Measurements from ENCODE around the gene SPEG.

The SPEG gene

DNA sequence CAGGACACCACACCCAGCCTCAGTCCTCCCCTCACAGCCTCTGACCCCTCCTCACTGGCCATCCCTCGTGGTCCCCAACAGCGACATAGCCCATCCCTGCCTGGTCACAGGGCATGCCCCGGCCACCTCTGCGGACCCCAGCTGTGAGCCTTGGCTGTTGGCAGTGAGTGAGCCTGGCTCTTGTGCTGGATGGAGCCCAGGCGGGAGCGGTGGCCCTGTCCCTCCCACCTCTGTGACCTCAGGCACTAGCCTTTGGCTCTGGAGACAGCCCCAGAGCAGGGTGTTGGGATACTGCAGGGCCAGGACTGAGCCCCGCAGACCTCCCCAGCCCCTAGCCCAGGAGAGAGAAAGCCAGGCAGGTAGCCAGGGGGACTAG is 8.6 kb upstream of the SPEG start:
- TF ChIP-seq, protein P1, sequence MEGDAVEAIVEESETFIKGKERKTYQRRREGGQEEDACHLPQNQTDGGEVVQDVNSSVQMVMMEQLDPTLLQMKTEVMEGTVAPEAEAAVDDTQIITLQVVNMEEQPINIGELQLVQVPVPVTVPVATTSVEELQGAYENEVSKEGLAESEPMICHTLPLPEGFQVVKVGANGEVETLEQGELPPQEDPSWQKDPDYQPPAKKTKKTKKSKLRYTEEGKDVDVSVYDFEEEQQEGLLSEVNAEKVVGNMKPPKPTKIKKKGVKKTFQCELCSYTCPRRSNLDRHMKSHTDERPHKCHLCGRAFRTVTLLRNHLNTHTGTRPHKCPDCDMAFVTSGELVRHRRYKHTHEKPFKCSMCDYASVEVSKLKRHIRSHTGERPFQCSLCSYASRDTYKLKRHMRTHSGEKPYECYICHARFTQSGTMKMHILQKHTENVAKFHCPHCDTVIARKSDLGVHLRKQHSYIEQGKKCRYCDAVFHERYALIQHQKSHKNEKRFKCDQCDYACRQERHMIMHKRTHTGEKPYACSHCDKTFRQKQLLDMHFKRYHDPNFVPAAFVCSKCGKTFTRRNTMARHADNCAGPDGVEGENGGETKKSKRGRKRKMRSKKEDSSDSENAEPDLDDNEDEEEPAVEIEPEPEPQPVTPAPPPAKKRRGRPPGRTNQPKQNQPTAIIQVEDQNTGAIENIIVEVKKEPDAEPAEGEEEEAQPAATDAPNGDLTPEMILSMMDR (IDR thresholded peaks at IDR 0.05; ENCODE audit: extremely low read depth, missing control alignments), result no peak
- DNase-seq (ENCODE audit: low spot score), result no peak

DNA sequence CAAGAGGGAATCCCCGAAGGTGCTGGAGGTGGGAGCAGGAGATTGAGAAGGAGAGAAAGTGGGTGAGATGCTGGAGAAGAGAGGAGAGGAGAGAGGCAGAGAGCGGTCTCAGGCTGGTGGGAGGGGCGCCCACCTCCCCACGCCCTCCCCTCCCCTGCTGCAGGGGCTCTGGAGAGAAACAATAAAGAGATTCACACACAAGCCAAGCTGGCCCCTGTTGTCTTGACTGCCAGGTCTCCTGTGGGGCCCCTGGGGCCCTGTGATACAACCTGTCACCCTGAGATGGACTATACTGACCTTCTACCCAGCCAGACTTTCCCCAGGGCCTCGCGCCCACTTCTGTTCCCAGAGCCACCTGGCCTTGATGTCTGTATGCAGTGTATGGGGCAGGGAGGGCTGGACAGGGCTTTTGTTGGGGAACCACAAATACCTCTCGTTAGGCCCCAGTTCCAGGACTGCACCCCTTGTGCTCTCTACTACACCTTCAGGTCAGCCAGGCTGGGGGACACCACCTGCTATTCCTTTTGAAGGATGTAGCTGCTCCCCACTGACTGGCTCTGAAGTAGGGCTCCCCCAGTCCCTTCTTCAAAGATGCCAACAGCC is 8.0 kb upstream of the SPEG start:
- TF ChIP-seq, protein P1 (IDR thresholded peaks at IDR 0.05; ENCODE audit: extremely low read depth, missing control alignments), result no peak
- DNase-seq (ENCODE audit: low spot score), result no peak

DNA sequence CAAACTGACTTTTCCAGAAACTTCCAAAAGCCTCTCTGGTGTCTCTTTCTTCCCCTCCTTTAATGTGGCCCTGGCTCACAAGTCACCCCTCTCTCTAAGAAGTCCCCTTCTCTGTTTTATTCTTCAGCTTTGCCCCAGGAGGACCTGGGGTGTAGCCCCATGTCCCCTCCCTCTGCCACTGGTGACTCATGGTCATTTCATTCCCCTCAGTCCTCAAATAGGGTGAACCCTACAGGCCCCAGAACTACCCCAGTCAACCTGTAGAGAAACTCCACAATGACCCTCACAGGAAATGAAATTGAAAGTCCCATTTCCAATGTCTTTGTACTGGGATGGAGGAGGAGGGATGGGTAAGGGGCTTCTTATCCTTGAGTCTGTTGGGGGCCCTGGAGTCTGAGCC is 6.2 kb upstream of the SPEG start:
- no peak for DNase-seq (ENCODE audit: low spot score)
- TF ChIP-seq, protein P1 (IDR thresholded peaks at IDR 0.05; ENCODE audit: extremely low read depth, missing control alignments), result no peak

DNA sequence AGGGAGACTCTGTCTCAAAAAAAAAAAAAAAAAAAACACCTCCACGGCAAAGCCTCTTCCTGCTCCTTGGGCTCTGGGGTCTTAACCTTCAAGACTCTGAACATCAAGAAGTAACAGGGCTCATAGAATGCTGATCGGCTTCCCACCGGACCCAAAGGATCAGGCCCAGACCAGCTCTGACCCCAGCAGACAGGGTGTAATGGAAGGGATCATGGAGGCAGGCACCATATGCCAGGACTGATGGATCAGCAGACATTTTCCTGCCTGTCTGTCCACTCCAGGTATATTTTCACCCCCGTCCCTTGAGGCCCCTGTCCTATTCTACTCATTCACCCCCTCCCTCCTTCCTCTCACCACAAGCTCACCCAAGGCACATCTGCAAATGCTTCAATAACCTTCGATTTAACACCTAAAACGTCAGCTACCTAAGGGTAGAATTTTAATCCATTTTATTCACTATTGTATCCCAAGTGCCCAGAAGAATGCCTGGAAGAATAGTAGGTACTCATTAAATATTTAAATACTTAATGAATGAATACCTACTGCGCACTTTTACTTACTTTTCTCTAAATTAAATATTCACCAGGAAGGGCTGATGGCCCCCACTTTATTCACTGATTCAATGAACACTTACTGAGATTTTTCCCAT is 4.6 kb upstream of the SPEG start:
- TF ChIP-seq, protein P1 (IDR thresholded peaks at IDR 0.05; ENCODE audit: extremely low read depth, missing control alignments), result no peak
- DNase-seq (ENCODE audit: low spot score), result no peak

DNA sequence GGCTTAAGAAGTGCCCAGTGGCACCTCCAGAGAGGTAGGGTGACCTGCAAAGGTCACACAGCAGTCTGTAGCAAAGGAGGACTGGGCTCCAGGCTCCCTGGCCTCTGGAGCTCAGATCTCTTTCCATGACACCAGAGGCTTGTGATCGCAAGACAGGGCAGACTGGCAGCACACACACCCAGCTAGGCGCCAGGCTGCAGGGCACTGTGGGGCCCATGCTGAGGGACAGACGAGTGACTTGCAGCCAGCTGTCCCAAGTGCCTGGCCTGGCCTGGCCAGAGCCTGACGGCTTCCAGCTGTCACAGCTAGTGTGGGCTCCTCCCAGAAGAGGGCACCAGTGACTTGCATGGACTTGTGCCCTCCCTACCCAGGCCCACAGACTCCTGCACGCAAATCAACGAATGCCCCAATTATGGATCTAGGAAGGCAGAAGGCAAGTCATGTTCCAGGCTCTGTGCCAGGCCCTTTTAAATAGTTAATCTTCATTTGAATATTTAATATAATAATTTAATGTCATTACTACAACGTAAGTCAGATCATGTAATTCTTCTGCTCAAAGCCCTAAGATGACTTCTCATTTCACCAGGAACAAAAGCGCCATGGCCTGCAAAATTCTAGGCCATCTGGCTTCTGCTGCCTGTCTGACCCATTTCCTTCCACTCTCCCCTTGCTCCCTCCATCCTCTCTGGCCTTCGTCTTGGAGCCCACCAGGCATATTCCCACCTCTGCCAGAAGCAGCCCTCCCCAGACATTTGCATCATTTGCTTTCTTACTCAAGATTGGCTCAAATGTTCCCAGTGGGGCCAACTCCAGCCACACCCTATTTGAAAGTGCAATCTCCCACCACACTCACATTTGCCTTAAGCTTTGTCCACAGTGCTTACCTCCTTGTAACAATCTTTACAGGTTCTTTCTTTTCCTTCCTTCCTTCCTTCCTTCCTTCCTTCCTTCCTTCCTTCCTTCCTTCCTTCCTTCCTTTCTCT is 3.7 kb upstream of the SPEG start:
- TF ChIP-seq, protein P1 (IDR thresholded peaks at IDR 0.05; ENCODE audit: extremely low read depth, missing control alignments), result no peak

DNA sequence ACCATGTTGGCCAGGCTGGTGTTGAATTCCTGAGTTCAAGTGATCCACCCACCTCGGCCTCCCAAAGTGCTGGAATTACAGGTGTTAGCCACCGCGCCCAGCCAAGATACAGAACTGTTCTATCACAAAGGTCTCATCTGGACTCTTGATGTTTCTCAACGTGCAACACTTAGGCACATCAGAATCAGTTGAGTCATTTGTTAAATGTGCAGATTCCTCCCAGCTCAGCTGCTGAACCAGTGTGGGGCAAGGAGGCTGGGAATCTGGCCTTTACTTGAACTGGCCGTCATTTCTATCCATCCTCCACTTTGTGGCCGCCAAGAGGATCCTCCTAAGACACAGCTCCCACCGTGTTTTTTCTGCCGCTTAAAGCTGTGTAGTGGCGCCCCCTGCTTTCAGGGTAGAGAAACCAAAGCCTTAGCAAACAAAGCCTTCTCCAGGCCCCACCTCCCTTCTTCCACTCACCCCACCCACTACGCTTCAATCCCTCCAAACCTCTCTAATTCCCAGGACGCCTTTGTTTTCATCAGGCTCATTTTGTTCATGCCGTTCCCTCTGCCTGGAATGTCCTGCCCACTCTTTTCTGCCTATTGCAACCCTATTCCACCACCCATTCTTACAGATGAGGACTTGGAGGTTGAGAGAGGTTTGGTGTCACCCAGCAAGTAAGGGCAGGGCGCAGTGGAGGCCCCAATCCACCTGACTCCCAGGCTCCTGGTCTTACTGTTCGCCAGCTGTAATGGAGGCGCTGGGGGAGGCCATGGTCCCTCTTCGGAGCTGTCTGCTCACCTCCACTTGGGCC is 776 bp upstream of the SPEG start:
- no peak for DNase-seq (ENCODE audit: low spot score)
- TF ChIP-seq, protein P1 (IDR thresholded peaks at IDR 0.05; ENCODE audit: extremely low read depth, missing control alignments), result no peak

More for the DNA sequence above, 3.7 kb upstream of the SPEG start:
- DNase-seq (ENCODE audit: low spot score), result no peak

Measured in GM20000 (cell line).